GM23338 (cell line): Measurements from ENCODE around the gene HUS1. TPM values are rescaled to one million over a fixed set of nuclear protein-coding genes. Genes with fewer than 3 reads are reported as not detected.

Source experiments
- ATAC-seq: fragments of 200-7000 bp; cut with Tn5 transposase; 3 replicates; pipeline ENCODE4 v1.9.1; 2020
- DNase-seq: peaks from one replicate; pipeline ENCODE4 v3.0.0-alpha.2; 2015; ENCODE audit warnings: low spot score
- H2AFZ ChIP-seq: fragments of 200-600 bp; sonication (generic); 2 replicates; pipeline ENCODE4 v1.8.0; 2016; ENCODE audit warnings: antibody characterized with exemption, mild to moderate bottlenecking, moderate library complexity
- H3F3A ChIP-seq: fragments of 200-600 bp; sonication (generic); replicated peaks from 2 replicates; pipeline ENCODE4 v1.8.0; 2017; ENCODE audit warnings: antibody characterized with exemption, mixed run types, low read depth
- H3K27ac ChIP-seq: fragments of 200-600 bp; sonication (generic); 2 replicates; pipeline ENCODE4 v1.6.1; 2016; ENCODE audit warnings: low read depth
- H3K27me3 ChIP-seq: fragments of 200-600 bp; sonication (generic); 2 replicates; pipeline ENCODE4 v1.8.0; 2016; ENCODE audit warnings: mild to moderate bottlenecking, mixed run types, moderate library complexity; ENCODE audit not compliant: insufficient read depth
- H3K36me3 ChIP-seq: fragments of 200-600 bp; sonication (generic); 2 replicates; pipeline ENCODE4 v1.8.0; 2016; ENCODE audit warnings: mild to moderate bottlenecking; ENCODE audit not compliant: insufficient read depth
- H3K4me1 ChIP-seq: fragments of 200-600 bp; sonication (generic); 2 replicates; pipeline ENCODE4 v1.8.0; 2016; ENCODE audit warnings: mild to moderate bottlenecking, moderate library complexity; ENCODE audit not compliant: insufficient read depth
- H3K4me2 ChIP-seq: fragments of 200-600 bp; sonication (generic); 2 replicates; pipeline ENCODE4 v1.7.1; 2017; ENCODE audit warnings: mixed run types
- H3K4me3 ChIP-seq: fragments of 200-600 bp; sonication (generic); 2 replicates; pipeline ENCODE4 v1.6.1; 2016; ENCODE audit warnings: mixed run types
- H3K79me2 ChIP-seq: fragments of 200-600 bp; sonication (generic); replicated peaks from 2 replicates; pipeline ENCODE4 v1.8.0; 2017; ENCODE audit warnings: mild to moderate bottlenecking; ENCODE audit not compliant: insufficient read depth
- H3K9me2 ChIP-seq: fragments of 200-600 bp; sonication (generic); 2 replicates; pipeline ENCODE4 v1.8.0; 2017; ENCODE audit not compliant: insufficient read depth
- H4K20me1 ChIP-seq: fragments of 200-600 bp; sonication (generic); replicated peaks from 2 replicates; pipeline ENCODE4 v1.8.0; 2017; ENCODE audit warnings: mild to moderate bottlenecking; ENCODE audit not compliant: insufficient read depth
- H3K27ac Mint-ChIP-seq: 2 replicates; pipeline ENCODE4 v1.8.0; 2020; ENCODE audit warnings: inconsistent platforms, mild to moderate bottlenecking, moderate library complexity, mixed read lengths
- H3K27me3 Mint-ChIP-seq: 3 replicates; pipeline ENCODE4 v1.8.0; 2022; ENCODE audit warnings: low read depth, mild to moderate bottlenecking, moderate library complexity, mixed read lengths, inconsistent platforms; ENCODE audit not compliant: insufficient read depth, poor library complexity
- H3K36me3 Mint-ChIP-seq: 3 replicates; pipeline ENCODE4 v1.8.0; 2021; ENCODE audit warnings: low read depth, mild to moderate bottlenecking, inconsistent platforms, moderate library complexity, mixed read lengths
- H3K4me1 Mint-ChIP-seq: 3 replicates; pipeline ENCODE4 v1.8.0; 2020; ENCODE audit warnings: mild to moderate bottlenecking, inconsistent platforms, mixed read lengths
- H3K4me3 Mint-ChIP-seq: 3 replicates; pipeline ENCODE4 v1.8.0; 2021; ENCODE audit warnings: moderate library complexity, mild to moderate bottlenecking, inconsistent platforms, mixed read lengths
- H3K9me3 Mint-ChIP-seq: 3 replicates; pipeline ENCODE4 v1.8.0; 2020; ENCODE audit warnings: moderate library complexity, mild to moderate bottlenecking, inconsistent platforms, mixed read lengths
- CREB1 ChIP-seq: fragments of 250-450 bp; sonication (Bioruptor Pico); IDR thresholded peaks from 2 replicates; pipeline ENCODE4 v1.5.0; 2020; ENCODE audit warnings: low read depth, mild to moderate bottlenecking, moderate library complexity
- CTCF ChIP-seq, 2 experiments: fragments of 200-600 bp in 1 of 2; sonication (generic) in 1 of 2; conservative IDR thresholded peaks; 2 replicates each; pipeline versions ENCODE4 v1.5.1 to v1.6.1; 2016 to 2017; ENCODE audit warnings: antibody characterized with exemption in 2 of 2, low read depth in 2 of 2, mild to moderate bottlenecking in 2 of 2, moderate library complexity in 1 of 2
- ETS1 ChIP-seq: IDR thresholded peaks from 2 replicates; pipeline ENCODE4 v1.6.1; 2016; ENCODE audit warnings: antibody characterized with exemption
- EZH2 ChIP-seq: fragments of 200-600 bp; sonication (generic); IDR thresholded peaks from one replicate; pipeline ENCODE4 v1.8.0; 2017; ENCODE audit warnings: antibody characterized with exemption, mild to moderate bottlenecking, low read depth; ENCODE audit not compliant: unreplicated experiment
- EZH2phosphoT487 ChIP-seq: fragments of 200-600 bp; sonication (generic); IDR thresholded peaks from one replicate; pipeline ENCODE4 v1.8.1; 2018; ENCODE audit warnings: antibody characterized with exemption; ENCODE audit not compliant: unreplicated experiment
- NANOG ChIP-seq: IDR thresholded peaks from 2 replicates; pipeline ENCODE4 v1.6.1; 2016; ENCODE audit warnings: antibody characterized with exemption, borderline replicate concordance
- POLR2AphosphoS5 ChIP-seq: IDR thresholded peaks from 2 replicates; pipeline ENCODE4 v1.6.1; 2016; ENCODE audit warnings: antibody characterized with exemption, low read depth
- STAT1 ChIP-seq: IDR thresholded peaks from one replicate; pipeline ENCODE4 v1.6.1; 2016; ENCODE audit warnings: antibody characterized with exemption; ENCODE audit not compliant: unreplicated experiment
- ZNF114 ChIP-seq: fragments of 250-450 bp; sonication (Bioruptor Pico); IDR thresholded peaks from 2 replicates; pipeline ENCODE4 v1.5.0; 2020; ENCODE audit warnings: mild to moderate bottlenecking, moderate library complexity
- ZNF331 ChIP-seq: fragments of 250-450 bp; sonication (Bioruptor Pico); IDR thresholded peaks from 2 replicates; pipeline ENCODE4 v1.5.0; 2020; ENCODE audit warnings: low read depth, mild to moderate bottlenecking, moderate library complexity
- polyA plus RNA-seq: library from polyadenylated mRNA; unstranded; fragments of >200 nt; fragmentation: Nextera tagmentation; extraction: Ambion mirVana; gene quantifications from 2 replicates; pipeline ENCODE4 v1.2.1, GENCODE V29; 2016
- total RNA-seq: library from RNA; depleted of rRNA; stranded (reverse); fragments of >200 nt; shearing (Covaris generic); gene quantifications from 2 replicates; pipeline ENCODE4 v1.2.3, GENCODE V29; 2014
- TF ChIP-seq, protein P1 (sequence below): IDR thresholded peaks from one replicate; pipeline ENCODE4 v1.6.1; 2018; ENCODE audit warnings: antibody characterized with exemption; ENCODE audit not compliant: unreplicated experiment

The HUS1 gene
- total and polyA plus RNA-seq, 2 experiments from 2014 or later = 14.9 to 29.7 TPM

GRCh38 chr7:48004638-48005037 is 25.2 kb upstream of the HUS1 start:
- H2AFZ ChIP-seq = peak overlapping the region; percentile 90; the same call in 1 of the 2 replicates
- no peak overlapping the region for H3K27ac ChIP-seq
- no peaks in the 10 kb centered on the region; the same call in 2 of the 3 replicates for H3K36me3 Mint-ChIP-seq
- no peaks in the 10 kb centered on the region for H3K36me3 ChIP-seq
- H3F3A ChIP-seq = no peaks in the 10 kb centered on the region
- H3K4me2 ChIP-seq = no peak overlapping the region
- peaks cover 10% of the 10 kb centered on the region; the same call in 2 of the 3 replicates for H3K9me3 Mint-ChIP-seq
- H3K9me2 ChIP-seq = 0 out of 2 replicates have a peak, but pooled peaks cover 6% of the 10 kb centered on the region
- H3K27me3 ChIP-seq = no peaks in the 10 kb centered on the region
- DNase-seq (no peak), ATAC-seq (no peak)
- H3K79me2 ChIP-seq = no peaks in the 10 kb centered on the region
- H4K20me1 ChIP-seq = no peaks in the 10 kb centered on the region
- no peak for TF ChIP-seq ETS1
- no peak for TF ChIP-seq STAT1
- TF ChIP-seq NANOG = no peak
- TF ChIP-seq POLR2AphosphoS5 = no peak
- no peak for TF ChIP-seq EZH2phosphoT487
- no peak for TF ChIP-seq ZNF331 (CRISPR knock-in tag)
- no peak for TF ChIP-seq CREB1 (CRISPR knock-in tag)
- TF ChIP-seq, protein P1, sequence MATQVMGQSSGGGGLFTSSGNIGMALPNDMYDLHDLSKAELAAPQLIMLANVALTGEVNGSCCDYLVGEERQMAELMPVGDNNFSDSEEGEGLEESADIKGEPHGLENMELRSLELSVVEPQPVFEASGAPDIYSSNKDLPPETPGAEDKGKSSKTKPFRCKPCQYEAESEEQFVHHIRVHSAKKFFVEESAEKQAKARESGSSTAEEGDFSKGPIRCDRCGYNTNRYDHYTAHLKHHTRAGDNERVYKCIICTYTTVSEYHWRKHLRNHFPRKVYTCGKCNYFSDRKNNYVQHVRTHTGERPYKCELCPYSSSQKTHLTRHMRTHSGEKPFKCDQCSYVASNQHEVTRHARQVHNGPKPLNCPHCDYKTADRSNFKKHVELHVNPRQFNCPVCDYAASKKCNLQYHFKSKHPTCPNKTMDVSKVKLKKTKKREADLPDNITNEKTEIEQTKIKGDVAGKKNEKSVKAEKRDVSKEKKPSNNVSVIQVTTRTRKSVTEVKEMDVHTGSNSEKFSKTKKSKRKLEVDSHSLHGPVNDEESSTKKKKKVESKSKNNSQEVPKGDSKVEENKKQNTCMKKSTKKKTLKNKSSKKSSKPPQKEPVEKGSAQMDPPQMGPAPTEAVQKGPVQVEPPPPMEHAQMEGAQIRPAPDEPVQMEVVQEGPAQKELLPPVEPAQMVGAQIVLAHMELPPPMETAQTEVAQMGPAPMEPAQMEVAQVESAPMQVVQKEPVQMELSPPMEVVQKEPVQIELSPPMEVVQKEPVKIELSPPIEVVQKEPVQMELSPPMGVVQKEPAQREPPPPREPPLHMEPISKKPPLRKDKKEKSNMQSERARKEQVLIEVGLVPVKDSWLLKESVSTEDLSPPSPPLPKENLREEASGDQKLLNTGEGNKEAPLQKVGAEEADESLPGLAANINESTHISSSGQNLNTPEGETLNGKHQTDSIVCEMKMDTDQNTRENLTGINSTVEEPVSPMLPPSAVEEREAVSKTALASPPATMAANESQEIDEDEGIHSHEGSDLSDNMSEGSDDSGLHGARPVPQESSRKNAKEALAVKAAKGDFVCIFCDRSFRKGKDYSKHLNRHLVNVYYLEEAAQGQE = no peak
- TF ChIP-seq CTCF (conservative IDR thresholded peaks at IDR 0.05; ENCODE audit: low read depth in 2 of 2) = no peak
- TF ChIP-seq EZH2 = no peak
- TF ChIP-seq ZNF114 (CRISPR knock-in tag) = no peak
- no peak overlapping the region for H3K4me3 Mint-ChIP-seq
- 0 out of 2 replicates have a peak overlapping the region, but pooled peaks have one; percentile 7 for H3K27ac Mint-ChIP-seq
- peaks cover 7% of the 10 kb centered on the region for H3K4me1 Mint-ChIP-seq
- peaks cover 5% of the 10 kb centered on the region for H3K27me3 Mint-ChIP-seq
- no peaks in the 10 kb centered on the region for H3K4me1 ChIP-seq
- no peak overlapping the region for H3K4me3 ChIP-seq
